Mesenchymal stem cell (in vitro differentiated cells and primary cell): ENCODE measurements around the gene IFFO2.

Experiments used
- DNase-seq: peaks from one replicate; pipeline ENCODE4 v3.0.0-alpha.2; 2013
- H2AFZ ChIP-seq: one replicate; pipeline ENCODE4 v1.6.1; 2013; ENCODE audit warnings: low read depth, mild to moderate bottlenecking, control low read depth, inconsistent platforms, low read length, moderate library complexity
- H2AK5ac ChIP-seq: 2 replicates; pipeline ENCODE4 v1.6.1; 2013; ENCODE audit warnings: low read length, moderate library complexity, mild to moderate bottlenecking, inconsistent platforms; ENCODE audit not compliant: severe bottlenecking
- H2BK120ac ChIP-seq: one replicate; pipeline ENCODE4 v1.6.1; 2013; ENCODE audit warnings: low read depth, mild to moderate bottlenecking, inconsistent platforms, low read length, moderate library complexity
- H2BK12ac ChIP-seq, 2 experiments: one replicate each; pipeline ENCODE4 v1.6.1; 2013; ENCODE audit warnings: inconsistent platforms in 2 of 2, low read length in 2 of 2, mild to moderate bottlenecking in 2 of 2, moderate library complexity in 2 of 2, control low read depth in 1 of 2
- H2BK15ac ChIP-seq: one replicate; pipeline ENCODE4 v1.6.1; 2013; ENCODE audit warnings: mild to moderate bottlenecking, low read depth, inconsistent platforms; ENCODE audit not compliant: poor library complexity, severe bottlenecking
- H2BK5ac ChIP-seq: 2 replicates; pipeline ENCODE4 v1.6.1; 2013; ENCODE audit warnings: low read depth, mild to moderate bottlenecking, low read length, control low read depth, inconsistent platforms; ENCODE audit not compliant: poor library complexity, severe bottlenecking
- H3K14ac ChIP-seq, 2 experiments: one replicate each; pipeline ENCODE4 v1.6.1; 2013; ENCODE audit warnings: inconsistent platforms in 2 of 2, low read length in 2 of 2, control low read depth in 1 of 2, mild to moderate bottlenecking in 1 of 2, moderate library complexity in 1 of 2
- H3K18ac ChIP-seq, 2 experiments: one replicate each; pipeline ENCODE4 v1.6.1; 2013; ENCODE audit warnings: inconsistent platforms in 2 of 2, low read length in 2 of 2, control low read depth in 1 of 2, low read depth in 1 of 2, mild to moderate bottlenecking in 1 of 2
- H3K23ac ChIP-seq, 2 experiments: one replicate each; pipeline ENCODE4 v1.6.1; 2013; ENCODE audit warnings: inconsistent platforms in 2 of 2, low read length in 2 of 2, mild to moderate bottlenecking in 2 of 2, moderate library complexity in 2 of 2, control low read depth in 1 of 2
- H3K27ac ChIP-seq: 2 replicates; pipeline ENCODE4 v1.5.1; 2013; ENCODE audit warnings: mild to moderate bottlenecking, moderate library complexity, low read length, control low read depth, inconsistent platforms; ENCODE audit not compliant: poor library complexity, severe bottlenecking
- H3K27me3 ChIP-seq, 2 experiments: 2 replicates each; pipeline versions ENCODE4 v1.6.1 to v1.7.0; 2013; ENCODE audit warnings: low read length in 2 of 2, mild to moderate bottlenecking in 2 of 2, moderate library complexity in 2 of 2, control low read depth in 1 of 2, inconsistent platforms in 1 of 2; ENCODE audit not compliant: control insufficient read depth in 1 of 2, insufficient read depth in 1 of 2
- H3K36me3 ChIP-seq, 2 experiments: 2 replicates each; pipeline versions ENCODE4 v1.6.1 to v1.7.0; 2013; ENCODE audit warnings: low read length in 2 of 2, control low read depth in 1 of 2, inconsistent platforms in 1 of 2, low read depth in 1 of 2, mild to moderate bottlenecking in 1 of 2; ENCODE audit not compliant: insufficient read depth in 2 of 2, control insufficient read depth in 1 of 2
- H3K4ac ChIP-seq, 2 experiments: one replicate each; pipeline ENCODE4 v1.6.1; 2013; ENCODE audit warnings: inconsistent platforms in 2 of 2, low read length in 2 of 2, mild to moderate bottlenecking in 2 of 2, moderate library complexity in 2 of 2, control low read depth in 1 of 2, low read depth in 1 of 2
- H3K4me1 ChIP-seq: 2 replicates; pipeline ENCODE4 v1.6.1; 2013; ENCODE audit warnings: low read depth, low read length, control low read depth; ENCODE audit not compliant: control insufficient read depth, insufficient read depth
- H3K4me2 ChIP-seq: 2 replicates; pipeline ENCODE4 v1.6.1; 2013; ENCODE audit warnings: low read length, mild to moderate bottlenecking, inconsistent platforms; ENCODE audit not compliant: poor library complexity, severe bottlenecking
- H3K4me3 ChIP-seq, 2 experiments: 2 replicates each; pipeline versions ENCODE4 v1.5.1 to v1.7.0; 2013; ENCODE audit warnings: low read length in 2 of 2, mild to moderate bottlenecking in 2 of 2, control low read depth in 1 of 2, low read depth in 1 of 2; ENCODE audit not compliant: insufficient read depth in 1 of 2
- H3K79me1 ChIP-seq: replicated peaks from 2 replicates; pipeline ENCODE4 v1.6.1; 2013; ENCODE audit warnings: mild to moderate bottlenecking, control low read depth, low read length, inconsistent platforms; ENCODE audit not compliant: poor library complexity, severe bottlenecking
- H3K9ac ChIP-seq: 2 replicates; pipeline ENCODE4 v1.7.0; 2013; ENCODE audit warnings: mild to moderate bottlenecking, low read length, moderate library complexity
- H3K9me3 ChIP-seq: 2 replicates; pipeline ENCODE4 v1.7.0; 2013; ENCODE audit warnings: mild to moderate bottlenecking, low read length; ENCODE audit not compliant: control insufficient read depth
- H4K8ac ChIP-seq: one replicate; pipeline ENCODE4 v1.6.1; 2013; ENCODE audit warnings: inconsistent platforms, mild to moderate bottlenecking, low read length, moderate library complexity
- H4K91ac ChIP-seq: one replicate; pipeline ENCODE4 v1.6.1; 2013; ENCODE audit warnings: mild to moderate bottlenecking, low read length, inconsistent platforms
- WGBS: methylation state at CpG from one replicate; pipeline ENCODE4 v1.1.7; 2013; ENCODE audit warnings: mixed read lengths; 5-methylcytosine and 5-hydroxymethylcytosine counted together

IFFO2 gene

DNA sequence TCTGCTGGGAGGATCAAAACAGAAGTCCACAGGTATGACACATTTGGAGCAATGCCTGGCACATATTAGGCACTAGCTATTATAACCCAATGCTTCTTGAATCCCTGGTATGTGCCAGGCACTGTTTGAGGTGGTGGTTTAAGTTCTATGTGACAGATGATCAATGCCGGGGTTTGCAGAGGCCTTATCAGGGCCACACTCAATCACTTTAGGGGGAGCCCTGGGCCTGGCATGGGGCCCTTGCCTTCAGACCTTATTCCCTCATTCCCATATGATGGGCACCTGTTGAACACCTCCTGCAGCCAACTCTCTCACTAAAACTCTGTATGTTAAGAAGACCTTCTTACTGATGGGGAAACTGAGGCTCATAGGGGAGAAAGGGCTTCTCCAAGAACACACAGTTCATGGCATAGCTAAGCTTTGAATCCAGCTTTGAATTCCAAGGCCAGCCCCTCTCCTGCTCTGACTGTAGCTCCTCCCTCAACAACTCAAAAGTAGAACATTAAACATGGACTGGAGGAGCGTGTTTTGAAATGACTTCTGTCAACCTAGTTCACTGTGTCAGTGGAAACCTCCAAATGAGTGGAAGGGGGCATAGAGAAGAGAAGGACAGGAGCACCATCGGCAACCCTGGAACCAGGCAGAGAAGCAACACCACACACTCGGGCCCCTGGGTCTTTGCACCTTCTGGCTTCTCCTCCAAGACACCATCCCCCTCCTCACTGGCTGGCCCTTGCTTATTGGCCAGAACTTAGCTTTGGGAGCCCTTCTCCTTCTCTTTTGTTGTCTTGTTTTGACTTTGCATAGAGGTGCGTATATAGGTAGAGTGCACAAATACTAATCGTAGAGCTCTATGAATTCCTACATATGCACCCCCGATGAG is 6.6 kb upstream of the IFFO2 start:
- Histone ChIP-seq H3K36me3 (no peaks in the 10 kb centered on the region), H3K9me3 (no peaks in the 10 kb centered on the region), H2BK120ac (no peak overlapping the region), H2AK5ac (no peak overlapping the region), H3K4ac (no peak overlapping the region), H3K4me2 (no peak overlapping the region), H2BK12ac (no peak overlapping the region), H4K91ac (no peak overlapping the region), H2BK5ac (no peak overlapping the region), H3K18ac (no peak overlapping the region), H3K4me1 (peaks cover 12% of the 10 kb centered on the region), H3K14ac (no peak overlapping the region), H3K4me3 (no peak overlapping the region), H4K8ac (no peak overlapping the region), H3K9ac (peak overlapping the region; percentile 67), H2AFZ (no peak overlapping the region), H2BK15ac (no peak overlapping the region), H3K23ac (no peak overlapping the region), H3K27me3 (peaks cover 5 to 13% of the 10 kb centered on the region in 2 experiments), H3K79me1 (no peaks in the 10 kb centered on the region), H3K27ac (no peak overlapping the region)
- no peak for DNase-seq
- WGBS = 92% methylated on average over 6 of the region's 7 CpGs

DNA sequence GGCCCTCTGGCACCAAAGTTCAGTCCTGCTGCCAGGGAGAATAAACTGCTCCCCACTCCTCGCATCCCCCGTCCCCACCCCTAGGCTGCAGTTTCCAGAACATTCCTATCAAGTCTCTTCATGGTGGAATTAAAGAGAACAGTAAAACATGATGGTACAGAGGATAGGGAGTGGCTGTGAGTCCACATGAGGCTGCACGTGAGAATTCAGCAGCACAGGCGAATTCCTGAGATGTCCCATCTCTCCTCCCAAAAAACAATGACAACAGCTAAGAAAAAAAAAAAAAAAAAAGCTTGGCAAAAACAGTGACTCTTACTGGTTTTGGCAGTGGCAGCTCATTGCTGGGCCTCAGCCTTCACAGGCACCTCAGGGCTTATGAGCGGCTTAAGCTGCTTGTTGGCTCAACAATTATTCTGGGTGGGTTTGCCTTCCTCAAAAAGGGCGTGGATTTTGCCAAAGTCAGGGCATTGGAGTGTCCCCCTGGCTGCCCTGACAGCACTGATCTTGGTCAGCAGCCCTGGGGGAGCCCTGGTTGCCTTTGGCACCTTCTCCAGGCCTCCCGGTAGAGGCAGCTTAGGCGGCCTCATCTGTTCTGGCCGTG is 5.7 kb upstream of the IFFO2 start:
- Histone ChIP-seq H3K79me1 (no peaks in the 10 kb centered on the region), H3K27me3 (peaks cover 5 to 13% of the 10 kb centered on the region in 2 experiments), H3K4ac (no peak overlapping the region), H2BK12ac (no peak overlapping the region), H3K4me3 (no peak overlapping the region), H4K91ac (no peak overlapping the region), H2BK15ac (peak overlapping the region; percentile 68), H3K27ac (no peak overlapping the region), H3K23ac (no peak overlapping the region), H3K9me3 (no peaks in the 10 kb centered on the region), H3K36me3 (no peaks in the 10 kb centered on the region), H2BK5ac (no peak overlapping the region), H3K9ac (peak overlapping the region; percentile 67), H4K8ac (no peak overlapping the region), H3K4me1 (peaks cover 20% of the 10 kb centered on the region), H3K4me2 (no peak overlapping the region), H2AK5ac (no peak overlapping the region), H2AFZ (no peak overlapping the region), H3K18ac (no peak overlapping the region), H3K14ac (no peak overlapping the region), H2BK120ac (no peak overlapping the region)
- 92% methylated on average over 9 of the region's 9 CpGs for WGBS
- DNase-seq = no peak

DNA sequence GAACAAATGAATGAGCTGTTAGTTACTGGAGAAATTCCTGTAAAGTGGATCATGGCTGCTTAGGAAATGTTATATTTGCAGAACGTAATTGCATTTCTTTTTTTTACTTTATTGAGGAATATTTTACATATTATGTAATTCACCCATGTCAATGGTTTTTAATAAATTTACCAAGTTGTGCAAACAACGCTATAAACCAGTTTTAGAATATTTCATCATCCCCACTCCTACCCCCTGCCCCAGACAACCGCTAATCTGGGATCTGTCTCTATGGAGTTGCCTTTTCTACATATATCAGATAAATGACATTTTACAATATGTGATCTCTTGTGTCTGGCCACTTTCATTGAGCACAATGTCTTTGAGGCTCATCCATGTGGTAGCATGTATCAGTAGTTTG is 4.3 kb upstream of the IFFO2 start:
- no peak overlapping the region for H3K4me2 ChIP-seq
- peaks cover 22% of the 10 kb centered on the region for H3K4me1 ChIP-seq
- peaks cover 5 to 13% of the 10 kb centered on the region in 2 experiments for H3K27me3 ChIP-seq
- H2BK5ac ChIP-seq = no peak overlapping the region
- H3K4ac ChIP-seq = no peak overlapping the region
- H3K14ac ChIP-seq = no peak overlapping the region
- no peak overlapping the region for H3K9ac ChIP-seq
- H3K27ac ChIP-seq = no peak overlapping the region
- no peak overlapping the region for H3K4me3 ChIP-seq
- no peaks in the 10 kb centered on the region for H3K79me1 ChIP-seq
- no peak overlapping the region for H2AK5ac ChIP-seq
- no peaks in the 10 kb centered on the region for H3K36me3 ChIP-seq
- H2AFZ ChIP-seq = no peak overlapping the region
- H3K18ac ChIP-seq = no peak overlapping the region
- H3K23ac ChIP-seq = no peak overlapping the region
- 78% methylated on average over 1 of the region's 3 CpGs for WGBS
- H2BK15ac ChIP-seq = no peak overlapping the region
- H3K9me3 ChIP-seq = no peaks in the 10 kb centered on the region
- H2BK120ac ChIP-seq = no peak overlapping the region
- H4K8ac ChIP-seq = no peak overlapping the region
- H4K91ac ChIP-seq = no peak overlapping the region
- no peak overlapping the region for H2BK12ac ChIP-seq
- DNase-seq = no peak

DNA sequence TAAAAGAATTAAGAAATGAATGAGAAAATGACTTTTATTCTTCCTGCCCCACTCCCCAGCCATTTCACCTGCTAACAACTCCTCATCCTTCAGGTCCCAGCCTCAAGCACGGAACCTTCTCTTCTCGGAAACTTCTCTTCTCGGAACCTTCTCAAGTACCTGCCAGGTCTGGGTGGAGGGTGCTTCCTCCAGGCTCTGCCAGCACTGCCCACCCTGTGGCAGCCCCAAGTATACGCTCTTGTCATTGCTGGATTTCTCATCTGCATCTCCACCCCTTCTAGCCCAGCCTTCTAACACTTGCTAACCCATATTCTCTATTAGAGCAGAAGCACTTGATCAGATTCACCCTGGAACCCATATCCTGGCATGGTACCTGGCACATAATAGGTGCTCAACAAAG is 3.9 kb upstream of the IFFO2 start:
- WGBS = 86% methylated on average over 4 of the region's 4 CpGs
- Histone ChIP-seq H2BK15ac (no peak overlapping the region), H2BK120ac (no peak overlapping the region), H3K9me3 (no peaks in the 10 kb centered on the region), H4K8ac (no peak overlapping the region), H2AFZ (no peak overlapping the region), H3K4ac (no peak overlapping the region), H3K14ac (no peak overlapping the region), H3K23ac (no peak overlapping the region), H3K18ac (no peak overlapping the region), H2BK12ac (no peak overlapping the region), H2BK5ac (no peak overlapping the region), H3K9ac (no peak overlapping the region), H3K4me1 (peaks cover 20% of the 10 kb centered on the region), H3K4me3 (no peak overlapping the region), H2AK5ac (no peak overlapping the region), H3K79me1 (no peaks in the 10 kb centered on the region), H3K4me2 (no peak overlapping the region), H3K27me3 (peaks cover 5 to 13% of the 10 kb centered on the region in 2 experiments), H3K36me3 (no peaks in the 10 kb centered on the region), H3K27ac (no peak overlapping the region), H4K91ac (no peak overlapping the region)
- DNase-seq = no peak
